Liver (tissue), 9 donors: ENCODE results near the gene CHID1. TPM values are rescaled to one million over a fixed set of nuclear protein-coding genes. Genes with fewer than 3 reads are reported as not detected.

Experiments
- DNase-seq: peaks from one replicate; pipeline ENCODE4 v3.0.0-alpha.2; 2017; ENCODE audit warnings: low spot score
- H3K27ac ChIP-seq, 2 donors: one replicate each; pipeline ENCODE4 v1.7.0; 2013; ENCODE audit warnings: inconsistent platforms in 2 of 2, low read length in 2 of 2, control low read depth in 1 of 2, low read depth in 1 of 2, mild to moderate bottlenecking in 1 of 2
- H3K27me3 ChIP-seq, 4 donors: one replicate each; pipeline versions ENCODE4 v1.6.1 to v1.7.0; 2013; ENCODE audit warnings: low read length in 3 of 4, inconsistent platforms in 1 of 4, mild to moderate bottlenecking in 1 of 4, moderate library complexity in 1 of 4; ENCODE audit not compliant: control insufficient read depth in 4 of 4, insufficient read depth in 4 of 4
- H3K36me3 ChIP-seq, 4 donors: one replicate each; pipeline versions ENCODE4 v1.6.1 to v1.7.0; 2013; ENCODE audit warnings: low read length in 3 of 4, mild to moderate bottlenecking in 3 of 4, low read depth in 1 of 4, moderate library complexity in 1 of 4; ENCODE audit not compliant: control insufficient read depth in 4 of 4, insufficient read depth in 3 of 4
- H3K4me1 ChIP-seq, 4 donors: one replicate each; pipeline versions ENCODE4 v1.6.1 to v1.7.0; 2013; ENCODE audit warnings: low read length in 3 of 4, mild to moderate bottlenecking in 3 of 4, moderate library complexity in 1 of 4; ENCODE audit not compliant: control insufficient read depth in 4 of 4, insufficient read depth in 4 of 4
- H3K4me3 ChIP-seq, 3 donors: one replicate each; pipeline versions ENCODE4 v1.6.1 to v1.7.0; 2013; ENCODE audit warnings: low read length in 3 of 3, control low read depth in 1 of 3, low read depth in 1 of 3, mild to moderate bottlenecking in 1 of 3
- H3K9ac ChIP-seq, 2 donors: one replicate each; pipeline ENCODE4 v1.7.0; 2013; ENCODE audit warnings: low read length in 2 of 2, mild to moderate bottlenecking in 2 of 2, moderate library complexity in 2 of 2, control low read depth in 1 of 2, low read depth in 1 of 2
- H3K9me3 ChIP-seq, 4 donors: one replicate each; pipeline versions ENCODE4 v1.6.1 to v1.7.0; 2013; ENCODE audit warnings: low read length in 3 of 4; ENCODE audit not compliant: control insufficient read depth in 4 of 4
- EGR1 ChIP-seq, 2 donors: IDR thresholded peaks; 2 replicates each; pipeline ENCODE4 v1.6.1; 2016 to 2018; ENCODE audit warnings: antibody characterized with exemption in 2 of 2, low read depth in 2 of 2
- FOXA1 ChIP-seq: IDR thresholded peaks from 2 replicates; pipeline ENCODE4 v1.6.1; 2016; ENCODE audit warnings: antibody characterized with exemption
- FOXA2 ChIP-seq: IDR thresholded peaks from 2 replicates; pipeline ENCODE4 v1.6.1; 2016; ENCODE audit warnings: antibody characterized with exemption
- GABPA ChIP-seq, 2 donors: IDR thresholded peaks in 1 of 2; conservative IDR thresholded peaks in 1 of 2; 2 replicates each; pipeline ENCODE4 v1.6.1; 2016; ENCODE audit warnings: antibody characterized with exemption in 2 of 2, mild to moderate bottlenecking in 1 of 2, moderate library complexity in 1 of 2
- HNF4A ChIP-seq, 2 donors: conservative IDR thresholded peaks; 2 replicates each; pipeline ENCODE4 v1.6.1; 2016; ENCODE audit warnings: antibody characterized with exemption in 2 of 2, mild to moderate bottlenecking in 2 of 2
- HNF4G ChIP-seq: IDR thresholded peaks from 2 replicates; pipeline ENCODE4 v1.6.1; 2016; ENCODE audit warnings: antibody characterized with exemption
- JUND ChIP-seq, 2 donors: IDR thresholded peaks; 2 replicates each; pipeline ENCODE4 v1.6.1; 2016; ENCODE audit warnings: antibody characterized with exemption in 2 of 2
- NR2F2 ChIP-seq: IDR thresholded peaks from 2 replicates; pipeline ENCODE4 v1.6.1; 2016; ENCODE audit warnings: antibody characterized with exemption
- RAD21 ChIP-seq, 2 donors: IDR thresholded peaks; 2 replicates each; pipeline ENCODE4 v1.6.1; 2016; ENCODE audit warnings: antibody characterized with exemption in 2 of 2, mild to moderate bottlenecking in 2 of 2
- RXRA ChIP-seq, 2 donors: IDR thresholded peaks; 2 replicates each; pipeline ENCODE4 v1.6.1; 2017 to 2018; ENCODE audit warnings: antibody characterized with exemption in 2 of 2, mild to moderate bottlenecking in 1 of 2
- SP1 ChIP-seq: IDR thresholded peaks from 2 replicates; pipeline ENCODE4 v1.6.1; 2018; ENCODE audit warnings: antibody characterized with exemption, mild to moderate bottlenecking
- TAF1 ChIP-seq: conservative IDR thresholded peaks from 2 replicates; pipeline ENCODE4 v1.6.1; 2016; ENCODE audit warnings: antibody characterized with exemption, mild to moderate bottlenecking
- YY1 ChIP-seq: IDR thresholded peaks from 2 replicates; pipeline ENCODE4 v1.6.1; 2016; ENCODE audit warnings: antibody characterized with exemption, mild to moderate bottlenecking
- WGBS: extraction: QIAGEN DNeasy Blood & Tissue Kit; methylation state at CpG from one replicate; pipeline ENCODE4 v1.1.7; 2013; 5-methylcytosine and 5-hydroxymethylcytosine counted together
- polyA plus RNA-seq, 2 donors: library from polyadenylated mRNA; stranded (reverse) in 1 of 2; unstranded in 1 of 2; fragments of 200-250 nt in 1 of 2; fragments of >200 nt in 1 of 2; fragmentation: Nextera tagmentation in 1 of 2; extraction: Ambion mirVana in 1 of 2; gene quantifications; one replicate each; pipeline versions ENCODE4 v1.2.1 to v1.2.3, GENCODE V29; 2013 to 2015
- total RNA-seq, 2 donors: library from RNA; depleted of rRNA; stranded (reverse); fragments of >200 nt; gene quantifications; one replicate each; pipeline ENCODE4 v1.2.3, GENCODE V29; 2014
- TF ChIP-seq, protein P1 (sequence below): fragments of 150-350 bp; IDR thresholded peaks from 2 replicates; pipeline ENCODE4 v1.5.1; 2017; ENCODE audit warnings: improper control_type of control experiment, low read depth, low read length; ENCODE audit not compliant: missing input control
- TF ChIP-seq, protein P2 (sequence below): IDR thresholded peaks from 2 replicates; pipeline ENCODE4 v1.6.1; 2016; ENCODE audit warnings: antibody characterized with exemption, mild to moderate bottlenecking
- TF ChIP-seq, protein P3 (sequence below): IDR thresholded peaks from 2 replicates; pipeline ENCODE4 v1.6.1; 2016; ENCODE audit warnings: antibody characterized with exemption
- TF ChIP-seq, protein P4 (sequence below): IDR thresholded peaks from 2 replicates; pipeline ENCODE4 v1.6.1; 2016; ENCODE audit warnings: antibody characterized with exemption
- TF ChIP-seq, protein P5 (sequence below): IDR thresholded peaks from 2 replicates; pipeline ENCODE4 v1.6.1; 2016; ENCODE audit warnings: antibody characterized with exemption
- donor health status: healthy.
- donor health status: healthy.
- donor health status: healthy.
- donor health status: healthy.
- donor health status: healthy.

The CHID1 gene
- total and polyA plus RNA-seq, 4 donors: 39.5 to 68.8 (median 59.1) TPM

DNA sequence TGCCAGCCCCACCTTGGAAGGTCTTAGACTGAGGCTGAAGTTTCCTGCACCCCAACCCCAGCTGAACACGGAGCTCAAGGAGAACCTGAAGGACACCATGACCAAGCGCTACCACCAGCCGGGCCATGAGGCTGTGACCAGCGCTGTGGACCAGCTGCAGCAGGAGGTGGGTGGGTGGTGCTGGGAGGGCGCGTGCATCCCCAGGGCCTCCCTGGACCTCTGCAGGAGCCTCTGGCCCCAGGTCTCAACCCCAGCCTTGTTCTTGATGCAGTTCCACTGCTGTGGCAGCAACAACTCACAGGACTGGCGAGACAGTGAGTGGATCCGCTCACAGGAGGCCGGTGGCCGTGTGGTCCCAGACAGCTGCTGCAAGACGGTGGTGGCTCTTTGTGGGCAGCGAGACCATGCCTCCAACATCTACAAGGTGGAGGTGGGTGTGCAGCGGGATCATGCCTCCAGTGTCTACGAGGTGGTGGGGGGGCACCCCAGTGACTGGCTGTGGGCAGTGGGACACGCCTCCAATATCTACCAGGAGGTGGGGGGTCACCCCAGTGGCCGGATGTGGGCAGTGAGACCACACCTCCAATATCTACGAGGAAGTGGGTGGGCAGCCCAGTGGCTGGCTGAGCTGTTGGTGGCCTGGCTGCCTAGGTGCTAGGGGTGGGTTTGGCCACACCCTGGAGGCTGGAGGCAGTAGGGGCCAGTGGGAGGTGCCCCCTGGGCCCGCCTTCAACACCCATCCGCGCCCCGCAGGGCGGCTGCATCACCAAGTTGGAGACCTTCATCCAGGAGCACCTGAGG is 73.2 kb downstream of the CHID1 start:
- TF ChIP-seq FOXA2: no peak
- TF ChIP-seq, protein P1, sequence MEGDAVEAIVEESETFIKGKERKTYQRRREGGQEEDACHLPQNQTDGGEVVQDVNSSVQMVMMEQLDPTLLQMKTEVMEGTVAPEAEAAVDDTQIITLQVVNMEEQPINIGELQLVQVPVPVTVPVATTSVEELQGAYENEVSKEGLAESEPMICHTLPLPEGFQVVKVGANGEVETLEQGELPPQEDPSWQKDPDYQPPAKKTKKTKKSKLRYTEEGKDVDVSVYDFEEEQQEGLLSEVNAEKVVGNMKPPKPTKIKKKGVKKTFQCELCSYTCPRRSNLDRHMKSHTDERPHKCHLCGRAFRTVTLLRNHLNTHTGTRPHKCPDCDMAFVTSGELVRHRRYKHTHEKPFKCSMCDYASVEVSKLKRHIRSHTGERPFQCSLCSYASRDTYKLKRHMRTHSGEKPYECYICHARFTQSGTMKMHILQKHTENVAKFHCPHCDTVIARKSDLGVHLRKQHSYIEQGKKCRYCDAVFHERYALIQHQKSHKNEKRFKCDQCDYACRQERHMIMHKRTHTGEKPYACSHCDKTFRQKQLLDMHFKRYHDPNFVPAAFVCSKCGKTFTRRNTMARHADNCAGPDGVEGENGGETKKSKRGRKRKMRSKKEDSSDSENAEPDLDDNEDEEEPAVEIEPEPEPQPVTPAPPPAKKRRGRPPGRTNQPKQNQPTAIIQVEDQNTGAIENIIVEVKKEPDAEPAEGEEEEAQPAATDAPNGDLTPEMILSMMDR: no peak
- TF ChIP-seq, protein P2, sequence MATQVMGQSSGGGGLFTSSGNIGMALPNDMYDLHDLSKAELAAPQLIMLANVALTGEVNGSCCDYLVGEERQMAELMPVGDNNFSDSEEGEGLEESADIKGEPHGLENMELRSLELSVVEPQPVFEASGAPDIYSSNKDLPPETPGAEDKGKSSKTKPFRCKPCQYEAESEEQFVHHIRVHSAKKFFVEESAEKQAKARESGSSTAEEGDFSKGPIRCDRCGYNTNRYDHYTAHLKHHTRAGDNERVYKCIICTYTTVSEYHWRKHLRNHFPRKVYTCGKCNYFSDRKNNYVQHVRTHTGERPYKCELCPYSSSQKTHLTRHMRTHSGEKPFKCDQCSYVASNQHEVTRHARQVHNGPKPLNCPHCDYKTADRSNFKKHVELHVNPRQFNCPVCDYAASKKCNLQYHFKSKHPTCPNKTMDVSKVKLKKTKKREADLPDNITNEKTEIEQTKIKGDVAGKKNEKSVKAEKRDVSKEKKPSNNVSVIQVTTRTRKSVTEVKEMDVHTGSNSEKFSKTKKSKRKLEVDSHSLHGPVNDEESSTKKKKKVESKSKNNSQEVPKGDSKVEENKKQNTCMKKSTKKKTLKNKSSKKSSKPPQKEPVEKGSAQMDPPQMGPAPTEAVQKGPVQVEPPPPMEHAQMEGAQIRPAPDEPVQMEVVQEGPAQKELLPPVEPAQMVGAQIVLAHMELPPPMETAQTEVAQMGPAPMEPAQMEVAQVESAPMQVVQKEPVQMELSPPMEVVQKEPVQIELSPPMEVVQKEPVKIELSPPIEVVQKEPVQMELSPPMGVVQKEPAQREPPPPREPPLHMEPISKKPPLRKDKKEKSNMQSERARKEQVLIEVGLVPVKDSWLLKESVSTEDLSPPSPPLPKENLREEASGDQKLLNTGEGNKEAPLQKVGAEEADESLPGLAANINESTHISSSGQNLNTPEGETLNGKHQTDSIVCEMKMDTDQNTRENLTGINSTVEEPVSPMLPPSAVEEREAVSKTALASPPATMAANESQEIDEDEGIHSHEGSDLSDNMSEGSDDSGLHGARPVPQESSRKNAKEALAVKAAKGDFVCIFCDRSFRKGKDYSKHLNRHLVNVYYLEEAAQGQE: no peak
- TF ChIP-seq FOXA1: no peak
- TF ChIP-seq HNF4G: no peak
- TF ChIP-seq, protein P3, sequence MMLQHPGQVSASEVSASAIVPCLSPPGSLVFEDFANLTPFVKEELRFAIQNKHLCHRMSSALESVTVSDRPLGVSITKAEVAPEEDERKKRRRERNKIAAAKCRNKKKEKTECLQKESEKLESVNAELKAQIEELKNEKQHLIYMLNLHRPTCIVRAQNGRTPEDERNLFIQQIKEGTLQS: no peak
- no peak for TF ChIP-seq RXRA (IDR thresholded peaks at IDR 0.05)
- no peak for TF ChIP-seq NR2F2
- no peak for TF ChIP-seq TAF1
- no peak for TF ChIP-seq JUND (IDR thresholded peaks at IDR 0.05)
- TF ChIP-seq EGR1 (IDR thresholded peaks at IDR 0.05; ENCODE audit: low read depth in 2 of 2): no peak
- TF ChIP-seq, protein P4, sequence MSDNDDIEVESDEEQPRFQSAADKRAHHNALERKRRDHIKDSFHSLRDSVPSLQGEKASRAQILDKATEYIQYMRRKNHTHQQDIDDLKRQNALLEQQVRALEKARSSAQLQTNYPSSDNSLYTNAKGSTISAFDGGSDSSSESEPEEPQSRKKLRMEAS: no peak
- no peak for TF ChIP-seq HNF4A (conservative IDR thresholded peaks at IDR 0.05)
- TF ChIP-seq, protein P5, sequence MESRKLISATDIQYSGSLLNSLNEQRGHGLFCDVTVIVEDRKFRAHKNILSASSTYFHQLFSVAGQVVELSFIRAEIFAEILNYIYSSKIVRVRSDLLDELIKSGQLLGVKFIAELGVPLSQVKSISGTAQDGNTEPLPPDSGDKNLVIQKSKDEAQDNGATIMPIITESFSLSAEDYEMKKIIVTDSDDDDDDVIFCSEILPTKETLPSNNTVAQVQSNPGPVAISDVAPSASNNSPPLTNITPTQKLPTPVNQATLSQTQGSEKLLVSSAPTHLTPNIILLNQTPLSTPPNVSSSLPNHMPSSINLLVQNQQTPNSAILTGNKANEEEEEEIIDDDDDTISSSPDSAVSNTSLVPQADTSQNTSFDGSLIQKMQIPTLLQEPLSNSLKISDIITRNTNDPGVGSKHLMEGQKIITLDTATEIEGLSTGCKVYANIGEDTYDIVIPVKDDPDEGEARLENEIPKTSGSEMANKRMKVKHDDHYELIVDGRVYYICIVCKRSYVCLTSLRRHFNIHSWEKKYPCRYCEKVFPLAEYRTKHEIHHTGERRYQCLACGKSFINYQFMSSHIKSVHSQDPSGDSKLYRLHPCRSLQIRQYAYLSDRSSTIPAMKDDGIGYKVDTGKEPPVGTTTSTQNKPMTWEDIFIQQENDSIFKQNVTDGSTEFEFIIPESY: no peak
- no peak for TF ChIP-seq SP1
- no peak for TF ChIP-seq GABPA (IDR thresholded peaks at IDR 0.05 in 1 of 2, conservative IDR thresholded peaks at IDR 0.05 in 1 of 2)
- no peak for TF ChIP-seq YY1
- TF ChIP-seq RAD21 (IDR thresholded peaks at IDR 0.05): no peak
- Histone ChIP-seq H3K27me3 (no peaks in the 10 kb centered on the region), H3K4me1 (peaks cover 21 to 56% (median 37%) of the 10 kb centered on the region in 4 donors), H3K9me3 (no peaks in the 10 kb centered on the region), H3K27ac (peak overlapping the region in 1 of 2 donors; percentile 37), H3K4me3 (no peak overlapping the region), H3K36me3 (peaks cover 5 to 28% (median 11%) of the 10 kb centered on the region in 4 donors), H3K9ac (no peak overlapping the region)
- DNase-seq: no peak
- WGBS: 89% methylated on average over 22 of the region's 22 CpGs
